Cardiac muscle cell (in vitro differentiated cells and primary cell): ENCODE results near the gene PEAR1. TPM values are rescaled to one million over a fixed set of nuclear protein-coding genes. Genes with fewer than 3 reads are reported as not detected.

Experiments used
- DNase-seq, 2 donors: peaks; one replicate each; pipeline versions ENCODE4 v3.0.0 to v3.0.0-alpha.2; 2010 to 2017; ENCODE audit warnings: low read depth in 1 of 2, low spot score in 1 of 2
- H3K27ac ChIP-seq: fragments of 200-600 bp; sonication (generic); 2 replicates; pipeline ENCODE4 v1.5.1; 2016
- H3K27me3 ChIP-seq: fragments of 200-600 bp; sonication (generic); 2 replicates; pipeline ENCODE4 v1.6.0; 2016; ENCODE audit warnings: control low read depth
- H3K36me3 ChIP-seq: fragments of 200-600 bp; sonication (generic); 2 replicates; pipeline ENCODE4 v1.5.1; 2016; ENCODE audit warnings: control low read depth
- H3K4me1 ChIP-seq: fragments of 200-600 bp; sonication (generic); 2 replicates; pipeline ENCODE4 v1.8.1; 2017; ENCODE audit warnings: low read depth, mild to moderate bottlenecking, mixed run types
- H3K4me3 ChIP-seq: fragments of 200-600 bp; sonication (generic); 2 replicates; pipeline ENCODE4 v1.5.1; 2016; ENCODE audit warnings: mild to moderate bottlenecking
- H3K9me3 ChIP-seq: fragments of 200-600 bp; sonication (generic); 2 replicates; pipeline ENCODE4 v1.5.1; 2017; ENCODE audit warnings: low read depth, mild to moderate bottlenecking, control low read depth
- CTCF ChIP-seq: IDR thresholded peaks from 2 replicates; pipeline ENCODE4 v1.5.1; 2012; ENCODE audit warnings: low read depth, mild to moderate bottlenecking, low read length
- polyA plus RNA-seq: library from polyadenylated mRNA; unstranded; fragments of >200 nt; fragmentation: Nextera tagmentation; extraction: Ambion mirVana; gene quantifications from 2 replicates; pipeline ENCODE4 v1.2.1, GENCODE V29; 2016
- total RNA-seq: library from RNA; depleted of rRNA; stranded (reverse); fragments of >200 nt; gene quantifications from 2 replicates; pipeline ENCODE4 v1.2.3, GENCODE V29; 2016

Gene PEAR1
- total and polyA plus RNA-seq, 2 experiments from 2014 or later, result 0.57 to 1.1 TPM

GRCh38 chr1:156939786-156940334 lies 46.3 kb downstream of the PEAR1 start:
- no peak for TF ChIP-seq CTCF
- Histone ChIP-seq H3K27me3 (no peaks in the 10 kb centered on the region), H3K9me3 (no peaks in the 10 kb centered on the region), H3K36me3 (peaks cover 33% of the 10 kb centered on the region), H3K4me1 (no peaks in the 10 kb centered on the region), H3K27ac (no peak overlapping the region), H3K4me3 (no peak overlapping the region)
- no peak for DNase-seq

- no peak overlapping the region for H3K27ac ChIP-seq
- H3K27me3 ChIP-seq, result no peaks in the 10 kb centered on the region
- no peaks in the 10 kb centered on the region for H3K9me3 ChIP-seq
- H3K4me1 ChIP-seq, result no peaks in the 10 kb centered on the region
- TF ChIP-seq CTCF, result no peak
- no peak overlapping the region for H3K4me3 ChIP-seq
- peaks cover 49% of the 10 kb centered on the region for H3K36me3 ChIP-seq
- DNase-seq, result no peak
These were observed 48.2 kb downstream of the PEAR1 start for GRCh38 chr1:156941675-156942074.

- Histone ChIP-seq H3K4me1 (no peaks in the 10 kb centered on the region), H3K27ac (no peak overlapping the region), H3K36me3 (peaks cover 49% of the 10 kb centered on the region), H3K4me3 (no peak overlapping the region), H3K27me3 (no peaks in the 10 kb centered on the region), H3K9me3 (no peaks in the 10 kb centered on the region)
- no peak for DNase-seq
- TF ChIP-seq CTCF, result no peak
These were observed 48.7 kb downstream of the PEAR1 start for GRCh38 chr1:156942176-156942575.

- no peak for DNase-seq
- no peak overlapping the region for H3K4me3 ChIP-seq
- H3K9me3 ChIP-seq, result no peaks in the 10 kb centered on the region
- no peak for TF ChIP-seq CTCF
- no peak overlapping the region for H3K27ac ChIP-seq
- no peaks in the 10 kb centered on the region for H3K27me3 ChIP-seq
- no peaks in the 10 kb centered on the region for H3K4me1 ChIP-seq
- H3K36me3 ChIP-seq, result peaks cover 45% of the 10 kb centered on the region
These were observed 49.1 kb downstream of the PEAR1 start for GRCh38 chr1:156942576-156942975.

DNA sequence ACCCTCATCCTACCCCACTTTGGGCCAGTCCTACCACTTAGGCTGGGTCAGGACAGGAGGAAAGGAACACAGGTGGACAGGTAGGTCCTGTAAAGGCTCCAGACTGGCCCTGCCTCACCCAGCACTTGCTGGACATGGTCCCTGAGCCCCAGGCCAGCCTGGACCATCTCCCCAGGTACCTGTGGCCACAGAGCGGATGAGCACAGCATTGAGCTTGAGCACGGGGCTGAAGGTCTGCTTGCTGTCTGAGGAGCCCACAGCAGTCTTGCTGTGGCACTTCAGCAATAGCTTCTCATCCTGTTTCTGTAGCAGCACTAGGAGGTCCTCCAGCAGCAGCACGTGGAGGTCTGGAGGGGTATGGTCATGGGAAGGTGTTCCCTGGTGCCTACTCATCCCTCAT lies 50.2 kb downstream of the PEAR1 start:
- no peaks in the 10 kb centered on the region for H3K27me3 ChIP-seq
- no peaks in the 10 kb centered on the region for H3K9me3 ChIP-seq
- no peak overlapping the region for H3K4me3 ChIP-seq
- H3K4me1 ChIP-seq, result no peaks in the 10 kb centered on the region
- no peak for DNase-seq
- peaks cover 40% of the 10 kb centered on the region for H3K36me3 ChIP-seq
- H3K27ac ChIP-seq, result no peak overlapping the region
- no peak for TF ChIP-seq CTCF

DNA sequence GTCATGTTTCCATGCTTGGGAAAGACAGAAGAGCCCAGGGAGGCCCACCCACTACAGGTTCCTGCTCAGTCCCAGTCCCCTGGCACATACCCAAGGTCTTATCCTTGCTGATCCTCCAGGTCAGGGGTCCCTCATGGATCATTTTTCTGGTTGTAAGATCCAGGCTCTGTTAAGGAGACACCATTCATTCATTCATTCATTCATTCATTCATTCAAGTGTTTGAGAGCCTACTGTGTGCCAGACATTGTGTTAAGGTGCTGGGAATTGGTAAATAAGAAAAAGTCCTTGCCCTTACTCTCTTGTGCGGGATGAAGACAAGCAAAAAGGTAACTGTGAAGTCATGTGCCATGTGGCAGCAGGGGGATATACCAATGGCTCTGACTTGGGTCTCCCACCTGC lies 50.8 kb downstream of the PEAR1 start:
- H3K27ac ChIP-seq, result no peak overlapping the region
- TF ChIP-seq CTCF, result no peak
- no peaks in the 10 kb centered on the region for H3K27me3 ChIP-seq
- peaks cover 5% of the 10 kb centered on the region for H3K4me1 ChIP-seq
- no peak for DNase-seq
- no peak overlapping the region for H3K4me3 ChIP-seq
- H3K9me3 ChIP-seq, result no peaks in the 10 kb centered on the region
- H3K36me3 ChIP-seq, result peaks cover 35% of the 10 kb centered on the region
